Mesenteric fat pad (tissue), 1 donor: ENCODE results near the gene MINK1. TPM values are rescaled to one million over a fixed set of nuclear protein-coding genes. Genes with fewer than 3 reads are reported as not detected.
"Not testable (repeated sequence)": the region's sequence is repeated elsewhere in the genome, so short reads cannot be mapped to it uniquely, and the experiment has no call there.

Source experiments
- DNase-seq: peaks from one replicate; pipeline ENCODE4 v3.0.0-alpha.2; 2020; ENCODE audit warnings: low spot score
- total RNA-seq: library from RNA; stranded (reverse); fragmentation: NEBNext Ultra II Directional; extraction: Animal tissue kit (Norgen Biotek cat#: 25700); gene quantifications from one replicate; pipeline ENCODE4 v1.2.1, GENCODE V29; 2021
- donor health status: DM: yes; HTN: yes; CAD: no.

Gene MINK1
- total RNA-seq, 1 donor from 2014 or later, result 60.3 TPM

- DNase-seq, result no peak
These were observed 12.0 kb downstream of the MINK1 start for GRCh38 chr17:4845118-4845517.

- DNase-seq, result no peak
These were observed 13.7 kb downstream of the MINK1 start for GRCh38 chr17:4846635-4847390.

- DNase-seq, result no peak
These were observed 15.9 kb downstream of the MINK1 start for GRCh38 chr17:4849011-4849536.

- no peak for DNase-seq
These were observed 17.1 kb downstream of the MINK1 start for GRCh38 chr17:4850246-4850645.

- DNase-seq, result no peak
These were observed 17.9 kb downstream of the MINK1 start for GRCh38 chr17:4851084-4851483.

- DNase-seq, result no peak
These were observed 19.5 kb downstream of the MINK1 start for GRCh38 chr17:4852567-4853207.

GRCh38 chr17:4853208-4853671 is 20.1 kb downstream of the MINK1 start:
- no peak for DNase-seq

- DNase-seq, result no peak
These were observed 21.1 kb downstream of the MINK1 start for GRCh38 chr17:4854111-4854681.

GRCh38 chr17:4856271-4856936 is 23.3 kb downstream of the MINK1 start:
- DNase-seq, result no peak

- no peak for DNase-seq
These were observed 23.8 kb downstream of the MINK1 start for GRCh38 chr17:4856937-4857314.

- DNase-seq, result not testable (repeated sequence)
These were observed 24.2 kb downstream of the MINK1 start for GRCh38 chr17:4857347-4857746.

GRCh38 chr17:4858068-4858881 is 25.1 kb downstream of the MINK1 start:
- no peak for DNase-seq

- no peak for DNase-seq
These were observed 25.7 kb downstream of the MINK1 start for GRCh38 chr17:4858882-4859260.

- DNase-seq, result no peak
These were observed 26.9 kb downstream of the MINK1 start for GRCh38 chr17:4859816-4860625.

- DNase-seq, result no peak
These were observed 27.5 kb downstream of the MINK1 start for GRCh38 chr17:4860651-4861050.

- no peak for DNase-seq
These were observed 27.9 kb downstream of the MINK1 start for GRCh38 chr17:4861052-4861451.

GRCh38 chr17:4862720-4863119 is 29.6 kb downstream of the MINK1 start:
- DNase-seq, result no peak

- DNase-seq, result no peak
These were observed 30.2 kb downstream of the MINK1 start for GRCh38 chr17:4863321-4863720.

- not testable (repeated sequence) for DNase-seq
These were observed 34.4 kb downstream of the MINK1 start for GRCh38 chr17:4867535-4867934.
